T-cell (primary cell): ENCODE data around the gene NDE1. TPM values are rescaled to one million over a fixed set of nuclear protein-coding genes. Genes with fewer than 3 reads are reported as not detected.
A peak's percentile ranks its signal among the peaks of the same experiment; 100 is the strongest.
"Not testable (repeated sequence)": the region's sequence is repeated elsewhere in the genome, so short reads cannot be mapped to it uniquely, and the experiment has no call there.

ENCODE experiments used
- ATAC-seq, 4 experiments: fragments of 200-7000 bp in 3 of 4; fragments of 150-1000 bp in 1 of 4; cut with Tn5 transposase; replicated peaks in 1 of 4; 1 replicate in 3 of 4; 2 replicates in 1 of 4; pipeline ENCODE4 v1.10.0; 2021; ENCODE audit warnings: moderate library complexity in 3 of 4, mild to moderate bottlenecking in 2 of 4, moderate number of reproducible peaks in 1 of 4
- CTCF ChIA-PET, 2 donors: fragments of 300-600 bp; sonication (Branson Sonifier 250); formaldehyde crosslinking; loops; one replicate each; lab custom pipeline; 2022; ENCODE audit warnings: antibody characterized with exemption in 2 of 2; lab: Charles Lee
- POLR2A ChIA-PET, 2 donors: fragments of 300-600 bp; sonication (Branson Sonifier 250); formaldehyde crosslinking; loops; one replicate each; lab custom pipeline; 2022; ENCODE audit warnings: antibody characterized with exemption in 2 of 2; lab: Charles Lee
- DNase-seq, 35 experiments: peaks; one replicate each; pipeline versions ENCODE4 v3.0.0 to v3.0.0-alpha.2; 2013 to 2023
- H3K27ac ChIP-seq: one replicate; pipeline ENCODE4 v1.5.1; 2013; ENCODE audit warnings: low read length
- H3K27me3 ChIP-seq, 2 experiments: replicated peaks in 1 of 2; 1 replicate in 1 of 2; 2 replicates in 1 of 2; pipeline versions ENCODE4 v1.6.1 to v1.7.0; 2013; ENCODE audit warnings: low read length in 1 of 2, mixed read lengths in 1 of 2; ENCODE audit not compliant: control insufficient read depth in 2 of 2, insufficient read depth in 2 of 2; ENCODE audit errors: extremely low read depth in 1 of 2
- H3K36me3 ChIP-seq, 2 donors: 1 replicate in 1 of 2; 2 replicates in 1 of 2; pipeline versions ENCODE4 v1.6.1 to v1.7.0; 2013; ENCODE audit warnings: low read length in 1 of 2; ENCODE audit not compliant: control insufficient read depth in 2 of 2, insufficient read depth in 1 of 2; ENCODE audit errors: extremely low read depth in 1 of 2
- H3K4me1 ChIP-seq, 2 experiments: 1 replicate in 1 of 2; 2 replicates in 1 of 2; pipeline versions ENCODE4 v1.6.1 to v1.7.0; 2013; ENCODE audit warnings: low read length in 2 of 2, mixed read lengths in 1 of 2; ENCODE audit not compliant: insufficient read depth in 2 of 2, control insufficient read depth in 1 of 2; ENCODE audit errors: extremely low read depth in 1 of 2
- H3K4me3 ChIP-seq, 2 donors: 1 replicate in 1 of 2; 2 replicates in 1 of 2; pipeline versions ENCODE4 v1.5.1 to v1.7.0; 2013; ENCODE audit warnings: mild to moderate bottlenecking in 2 of 2, low read length in 1 of 2, moderate library complexity in 1 of 2; ENCODE audit not compliant: control insufficient read depth in 1 of 2; ENCODE audit errors: extremely low read depth in 1 of 2
- H3K9me3 ChIP-seq: 2 replicates; pipeline ENCODE4 v1.7.0; 2013
- H3K27ac Mint-ChIP-seq, 2 donors: one replicate each; pipeline ENCODE4 v1.8.0; 2020 to 2021; ENCODE audit warnings: mild to moderate bottlenecking in 2 of 2, mixed read lengths in 2 of 2
- H3K27me3 Mint-ChIP-seq, 2 donors: one replicate each; pipeline ENCODE4 v1.8.0; 2021 to 2022; ENCODE audit warnings: mixed read lengths in 2 of 2
- H3K36me3 Mint-ChIP-seq: one replicate; pipeline ENCODE4 v1.8.0; 2021; ENCODE audit warnings: mixed read lengths
- H3K4me1 Mint-ChIP-seq, 3 donors: one replicate each; pipeline ENCODE4 v1.8.0; 2020 to 2022; ENCODE audit warnings: mixed read lengths in 3 of 3, mild to moderate bottlenecking in 1 of 3
- H3K4me3 Mint-ChIP-seq, 3 donors: one replicate each; pipeline ENCODE4 v1.8.0; 2020 to 2022; ENCODE audit warnings: mild to moderate bottlenecking in 3 of 3, mixed read lengths in 3 of 3, moderate library complexity in 3 of 3
- H3K9me3 Mint-ChIP-seq, 3 donors: one replicate each; pipeline ENCODE4 v1.8.0; 2020 to 2022; ENCODE audit warnings: mixed read lengths in 3 of 3
- WGBS: methylation state at CpG from one replicate; pipeline ENCODE4 v1.1.5; 2013; ENCODE audit warnings: missing lambda C conversion rate; ENCODE audit not compliant: insufficient coverage; 5-methylcytosine and 5-hydroxymethylcytosine counted together
- total RNA-seq, 35 experiments: library from RNA in 6 of 35; stranded (reverse) in 6 of 35; fragments of 120-200 nt in 1 of 35; gene quantifications; one replicate each; pipeline versions ENCODE4 v1.2.1 to v1.2.4 and lab custom pipeline; 2013 to 2026

NDE1 gene
- total RNA-seq, 5 donors from 2014 or later (not counting 1 experiment from before 2014, with no cell fraction given): 90.8 to 110 (median 103) TPM

- Mint-ChIP-seq H3K4me1 (no peaks in the 10 kb centered on the region), H3K4me3 (no peak overlapping the region), H3K9me3 (no peaks in the 10 kb centered on the region), H3K36me3 (peaks cover 47% of the 10 kb centered on the region), H3K27ac (no peak overlapping the region), H3K27me3 (no peaks in the 10 kb centered on the region)
- Histone ChIP-seq H3K9me3 (no peaks in the 10 kb centered on the region), H3K4me1 (no peaks in the 10 kb centered on the region), H3K27me3 (no peaks in the 10 kb centered on the region), H3K4me3 (no peak overlapping the region), H3K27ac (no peak overlapping the region), H3K36me3 (peaks cover 21 to 85% of the 10 kb centered on the region in 2 donors)
- ChIA-PET POLR2A (no interaction called here), CTCF (no interaction called here)
- ATAC-seq: no peak
- DNase-seq: no peak
- 90% methylated on average over 7 of the region's 10 CpGs for WGBS
Measured at GRCh38 chr16:15691046-15691445, 41.0 kb downstream of the NDE1 start.

- H3K27ac ChIP-seq, H3K4me1 Mint-ChIP-seq, H3K4me1 ChIP-seq, H3K9me3 ChIP-seq, CTCF ChIA-PET, H3K4me3 ChIP-seq, H3K27me3 Mint-ChIP-seq, ATAC-seq, H3K27me3 ChIP-seq, H3K9me3 Mint-ChIP-seq, H3K4me3 Mint-ChIP-seq, DNase-seq: not testable (repeated sequence)
- POLR2A ChIA-PET: interaction anchor here (0.6 to 0.7 kb wide), 2 partner anchors 23 to 53 kb away, joined by 3 read pairs; no protein-coding TSS in a partner anchor
- peaks cover 33 to 85% of the 10 kb centered on the region in 2 donors for H3K36me3 ChIP-seq
- Mint-ChIP-seq H3K27ac (peak overlapping the region in 1 of 2 donors; percentile 4), H3K36me3 (peaks cover 55% of the 10 kb centered on the region)
- WGBS: 83% methylated on average over 1 of the region's 1 CpG
Measured at GRCh38 chr16:15692508-15692907, 42.5 kb downstream of the NDE1 start.

GRCh38 chr16:15694499-15694898, 44.5 kb downstream of the NDE1 start:
- H3K9me3 Mint-ChIP-seq: no peaks in the 10 kb centered on the region
- Histone ChIP-seq H3K27me3 (no peaks in the 10 kb centered on the region), H3K27ac (no peak overlapping the region), H3K4me3 (no peak overlapping the region), H3K4me1 (no peaks in the 10 kb centered on the region), H3K9me3 (no peaks in the 10 kb centered on the region), H3K36me3 (peaks cover 45 to 89% of the 10 kb centered on the region in 2 donors)
- no peak overlapping the region for H3K27ac Mint-ChIP-seq
- WGBS: 100% methylated on average over 1 of the region's 5 CpGs
- no peak overlapping the region for H3K4me3 Mint-ChIP-seq
- no peaks in the 10 kb centered on the region for H3K4me1 Mint-ChIP-seq
- DNase-seq (no peak), ATAC-seq (no peak)
- ChIA-PET POLR2A (interaction anchor here (0.6 to 0.7 kb wide), 2 partner anchors 62 to 308 kb away, joined by 6 to 7 read pairs; no protein-coding TSS in a partner anchor), CTCF (no interaction called here)
- no peaks in the 10 kb centered on the region for H3K27me3 Mint-ChIP-seq
- peaks cover 51% of the 10 kb centered on the region for H3K36me3 Mint-ChIP-seq

GRCh38 chr16:15699819-15700218, 49.8 kb downstream of the NDE1 start:
- Mint-ChIP-seq H3K27me3 (no peaks in the 10 kb centered on the region), H3K27ac (no peak overlapping the region), H3K36me3 (peaks cover 28% of the 10 kb centered on the region), H3K4me3 (no peak overlapping the region), H3K4me1 (peaks cover 12 to 18% (median 15%) of the 10 kb centered on the region in 3 donors), H3K9me3 (no peaks in the 10 kb centered on the region)
- no peak for DNase-seq
- H3K27ac ChIP-seq: no peak overlapping the region
- H3K36me3 ChIP-seq: peaks cover 30 to 78% of the 10 kb centered on the region in 2 donors
- 98% methylated on average over 9 of the region's 12 CpGs for WGBS
- H3K4me3 ChIP-seq: no peak overlapping the region
- ATAC-seq: no peak
- CTCF ChIA-PET: no interaction called here
- no peaks in the 10 kb centered on the region for H3K27me3 ChIP-seq
- H3K4me1 ChIP-seq: peaks cover 0 to 4% of the 10 kb centered on the region in 2 experiments
- POLR2A ChIA-PET: no interaction called here
- no peaks in the 10 kb centered on the region for H3K9me3 ChIP-seq

- H3K9me3 ChIP-seq: no peaks in the 10 kb centered on the region
- no peak for DNase-seq
- Mint-ChIP-seq H3K27ac (no peak overlapping the region), H3K9me3 (no peaks in the 10 kb centered on the region), H3K27me3 (no peaks in the 10 kb centered on the region), H3K4me1 (peaks cover 15 to 19% (median 18%) of the 10 kb centered on the region in 3 donors), H3K4me3 (no peak overlapping the region), H3K36me3 (peaks cover 26% of the 10 kb centered on the region)
- H3K36me3 ChIP-seq: peaks cover 28 to 71% of the 10 kb centered on the region in 2 donors
- ATAC-seq: no peak
- H3K4me1 ChIP-seq: peaks cover 0 to 10% of the 10 kb centered on the region in 2 experiments
- ChIA-PET POLR2A (no interaction called here), CTCF (interaction anchor here in 1 of 2 donors (0.6 kb wide), 1 partner anchor 236 kb away, joined by 3 read pairs; no protein-coding TSS in a partner anchor)
- no peaks in the 10 kb centered on the region for H3K27me3 ChIP-seq
- 100% methylated on average over 4 of the region's 6 CpGs for WGBS
- no peak overlapping the region for H3K4me3 ChIP-seq
- H3K27ac ChIP-seq: no peak overlapping the region
Measured at GRCh38 chr16:15701367-15701766, 51.3 kb downstream of the NDE1 start.

- H3K4me1 ChIP-seq: peaks cover 0 to 10% of the 10 kb centered on the region in 2 experiments
- Mint-ChIP-seq H3K36me3 (peaks cover 17% of the 10 kb centered on the region), H3K27me3 (no peaks in the 10 kb centered on the region), H3K27ac (peak overlapping the region; percentile 62 to 72), H3K4me3 (no peak overlapping the region), H3K9me3 (no peaks in the 10 kb centered on the region), H3K4me1 (peaks cover 15 to 19% (median 18%) of the 10 kb centered on the region in 3 donors)
- ATAC-seq: no peak
- no peak for DNase-seq
- no peak overlapping the region for H3K4me3 ChIP-seq
- no peaks in the 10 kb centered on the region for H3K9me3 ChIP-seq
- no peaks in the 10 kb centered on the region for H3K27me3 ChIP-seq
- ChIA-PET CTCF (no interaction called here), POLR2A (no interaction called here)
- peaks cover 20 to 64% of the 10 kb centered on the region in 2 donors for H3K36me3 ChIP-seq
- no peak overlapping the region for H3K27ac ChIP-seq
- WGBS: 94% methylated on average over 3 of the region's 11 CpGs
Measured at GRCh38 chr16:15701975-15702970, 52.2 kb downstream of the NDE1 start.
